Stimulated activated CD8-positive, alpha-beta memory T cell treated with anti-CD3 and anti-CD28 coated beads, Interleukin-7, amount 100 ng/mL, for 1 hour (primary cell): ENCODE data around the gene GALNT5.
"Not testable (repeated sequence)": the region's sequence is repeated elsewhere in the genome, so short reads cannot be mapped to it uniquely, and the experiment has no call there.

Source experiments
- DNase-seq, 2 donors: peaks; one replicate each; pipeline ENCODE4 v3.0.0-alpha.2; 2020; ENCODE audit warnings: low read depth in 2 of 2

The GALNT5 gene

GRCh38 chr2:157257312-157258252 is at the start of gene GALNT5:
Gene GALNT5 (plus strand): TSS chr2:157257705. CDS start chr2:157258083, 378 bp downstream.
- DNase-seq: no peak

- DNase-seq: no peak
These were observed 41.1 kb upstream of the GALNT5 start for GRCh38 chr2:157216286-157216965.

DNA sequence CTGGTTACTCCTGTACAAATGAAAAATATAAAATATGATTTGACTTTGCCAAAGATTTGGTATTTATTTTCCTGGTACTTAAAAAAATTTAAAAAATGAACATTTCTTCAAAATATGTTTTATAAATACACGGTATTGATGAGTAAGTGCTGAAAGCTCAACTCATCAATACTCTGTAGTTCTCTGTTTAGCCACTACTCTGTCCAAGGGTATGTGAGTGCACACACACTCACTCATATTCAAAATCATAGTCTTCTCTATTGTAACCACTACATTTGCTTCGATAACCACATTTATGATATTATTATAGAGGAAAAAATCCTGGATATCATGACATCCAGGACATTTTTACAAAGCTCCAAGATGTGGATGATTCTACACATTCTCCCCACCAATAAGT is 40.1 kb upstream of the GALNT5 start:
- no peak for DNase-seq

GRCh38 chr2:157218911-157219310 is 38.6 kb upstream of the GALNT5 start:
- no peak for DNase-seq

- DNase-seq: no peak
These were observed 37.0 kb upstream of the GALNT5 start for GRCh38 chr2:157220502-157220901.

- no peak for DNase-seq
These were observed 36.0 kb upstream of the GALNT5 start for GRCh38 chr2:157221394-157221988.

GRCh38 chr2:157223624-157224205 is 33.8 kb upstream of the GALNT5 start:
- no peak for DNase-seq

DNA sequence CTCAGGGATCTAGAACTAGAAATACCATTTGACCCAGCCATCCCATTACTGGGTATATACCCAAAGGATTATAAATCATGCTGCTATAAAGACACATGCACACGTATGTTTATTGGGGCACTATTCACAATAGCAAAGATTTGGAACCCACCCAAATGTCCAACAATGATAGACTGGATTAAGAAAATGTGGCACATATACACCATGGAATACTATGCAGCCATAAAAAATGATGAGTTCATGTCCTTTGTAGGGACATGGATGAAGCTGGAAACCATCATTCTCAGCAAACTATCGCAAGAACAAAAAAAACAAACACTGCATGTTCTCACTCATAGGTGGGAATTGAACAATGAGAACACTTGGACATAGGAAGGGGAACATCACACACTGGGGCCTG is 33.1 kb upstream of the GALNT5 start:
- DNase-seq: not testable (repeated sequence)

GRCh38 chr2:157227592-157227991 is 29.9 kb upstream of the GALNT5 start:
- DNase-seq: no peak

DNA sequence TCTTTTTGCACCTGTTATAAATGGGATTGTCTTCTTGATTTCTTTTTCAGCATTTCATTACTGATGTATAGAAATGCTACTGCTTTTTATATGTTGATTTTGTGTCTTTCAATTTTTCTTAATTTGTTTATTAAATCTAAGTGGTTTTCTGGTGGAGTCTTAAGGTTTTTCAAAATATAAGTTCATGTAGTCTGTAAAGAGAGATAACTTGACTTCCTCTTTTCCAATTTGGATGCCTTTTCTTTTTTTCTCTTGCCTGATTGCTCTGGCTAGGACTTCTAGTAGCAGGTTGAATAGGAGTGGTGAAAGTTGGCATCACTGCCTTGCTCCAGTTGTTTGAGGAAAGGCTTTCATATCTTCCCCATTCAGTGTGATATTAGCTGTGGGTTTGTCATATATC is 28.6 kb upstream of the GALNT5 start:
- DNase-seq: no peak

DNA sequence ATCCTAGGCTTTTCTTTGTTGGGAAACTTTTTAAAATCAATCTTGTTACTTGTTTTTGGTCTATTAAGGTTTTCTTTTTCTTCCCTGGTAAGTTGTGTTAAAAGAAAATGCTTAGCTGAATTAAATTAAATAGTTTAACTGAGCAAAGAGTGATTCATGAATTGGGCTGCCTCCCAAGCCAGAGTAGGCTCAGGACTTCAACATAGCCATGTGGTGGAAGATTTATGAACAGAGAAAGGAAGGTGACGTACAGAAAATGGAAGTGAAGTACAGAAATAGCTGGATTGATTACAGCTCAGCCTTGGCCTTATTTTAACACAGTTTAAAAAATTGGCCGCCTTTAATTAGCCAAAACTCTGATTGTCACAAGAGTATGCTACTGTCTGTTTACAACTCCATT is 27.9 kb upstream of the GALNT5 start:
- DNase-seq: no peak

DNA sequence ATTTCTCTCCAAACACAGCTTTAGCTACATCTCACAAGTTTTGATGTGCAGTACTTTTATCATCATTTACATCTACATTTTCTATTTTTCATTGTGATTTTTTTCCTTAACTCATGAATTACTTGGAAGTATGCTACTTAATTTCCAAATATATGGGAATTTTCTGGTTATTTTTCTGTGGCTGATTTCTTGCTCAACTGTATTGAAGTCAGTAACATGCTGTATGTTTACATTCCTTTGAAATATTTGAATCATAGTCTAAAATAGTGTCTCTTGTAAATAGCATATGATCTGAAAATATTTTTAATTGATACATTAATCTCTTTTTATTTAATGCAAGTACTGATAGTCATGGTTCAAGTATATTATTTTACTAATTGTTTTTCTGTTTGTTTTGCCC is 26.0 kb upstream of the GALNT5 start:
- no peak for DNase-seq

DNA sequence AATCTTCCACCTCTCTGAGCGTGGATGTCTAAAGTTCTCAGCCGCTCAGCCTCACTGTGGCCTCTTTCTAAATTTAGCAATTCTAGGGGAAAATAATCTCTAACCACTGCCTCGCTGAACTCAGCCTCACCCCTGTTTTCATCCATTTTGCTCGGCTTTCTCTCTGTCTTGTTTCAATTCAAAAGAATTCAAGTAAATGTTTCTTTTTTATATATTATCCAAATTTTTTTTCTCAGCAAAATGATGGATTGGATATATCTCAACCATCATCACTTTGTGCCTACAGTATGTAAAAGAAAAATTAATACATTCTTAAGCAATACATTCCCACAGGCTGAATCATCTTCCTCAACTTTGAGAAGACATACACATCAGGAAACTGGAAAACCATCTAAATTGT is 24.0 kb upstream of the GALNT5 start:
- no peak for DNase-seq

DNA sequence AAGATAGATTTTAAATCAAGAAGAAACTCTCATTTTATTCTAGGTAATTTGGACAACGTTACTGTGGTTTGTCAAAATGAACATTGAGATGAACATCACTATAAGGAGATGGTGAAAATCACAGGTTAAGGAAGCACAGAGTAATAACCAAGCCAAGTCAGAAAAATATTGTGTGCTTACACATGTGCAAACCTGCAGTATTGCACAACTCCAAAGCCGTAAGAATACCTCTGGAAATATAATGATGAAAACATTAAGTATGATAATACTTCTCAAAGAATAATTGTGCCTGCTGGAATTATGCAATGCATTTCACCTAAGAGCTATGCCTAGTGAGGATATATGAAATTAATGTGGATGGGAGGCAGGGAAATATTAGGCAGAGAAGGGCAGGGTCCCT is 21.1 kb upstream of the GALNT5 start:
- DNase-seq: no peak

- no peak for DNase-seq
These were observed 19.2 kb upstream of the GALNT5 start for GRCh38 chr2:157238296-157238695.

DNA sequence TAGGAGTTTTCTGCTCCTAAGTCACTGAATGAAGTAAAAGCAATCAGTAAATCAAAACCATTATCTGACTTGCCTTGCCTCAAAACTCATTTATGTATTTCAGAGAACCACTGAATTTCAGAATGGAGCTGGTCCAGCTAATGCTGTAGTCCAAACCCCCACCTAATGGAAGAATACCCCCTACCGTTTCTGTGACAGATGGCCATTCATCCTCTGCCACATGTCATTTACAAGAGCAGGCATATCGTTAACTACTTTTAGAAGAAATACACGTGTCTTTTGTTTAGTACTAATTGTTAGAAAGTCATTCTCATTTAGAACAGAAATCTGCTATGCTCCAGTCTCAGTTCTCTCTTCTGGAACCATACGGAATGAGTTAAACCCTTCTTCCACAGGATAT is 12.8 kb upstream of the GALNT5 start:
- DNase-seq: no peak

DNA sequence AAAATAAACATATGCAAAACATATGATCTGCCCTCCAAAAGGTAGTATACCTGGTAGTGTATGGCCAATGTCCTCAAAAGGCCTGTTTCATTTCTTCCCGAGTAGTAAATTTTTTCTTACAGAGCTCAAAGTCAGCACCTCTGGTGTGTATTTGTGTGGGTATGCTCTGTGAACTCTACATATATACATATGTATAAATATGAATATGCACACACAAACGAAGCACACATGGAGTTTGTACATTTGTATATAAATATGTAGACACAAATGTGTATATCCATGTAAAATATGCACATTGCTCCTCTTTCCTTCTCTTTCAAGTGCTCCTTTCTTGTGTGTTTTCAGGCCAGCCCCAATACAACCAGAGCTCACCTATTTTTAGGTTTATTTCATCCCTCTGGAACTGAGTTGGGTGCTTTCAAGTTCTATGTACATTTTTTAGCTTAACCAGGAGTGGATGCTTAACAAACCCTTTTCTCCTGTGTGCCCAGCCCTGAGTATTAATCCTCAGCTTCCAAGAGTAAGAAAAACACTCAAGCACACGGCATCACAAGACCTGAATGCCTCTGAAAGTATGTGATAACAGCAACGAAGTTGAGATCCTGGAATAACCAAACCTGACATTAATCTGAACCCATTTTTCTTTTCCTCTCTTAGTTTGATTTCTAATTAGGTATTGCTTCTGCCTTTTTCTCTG is 12.2 kb upstream of the GALNT5 start:
- no peak for DNase-seq

DNA sequence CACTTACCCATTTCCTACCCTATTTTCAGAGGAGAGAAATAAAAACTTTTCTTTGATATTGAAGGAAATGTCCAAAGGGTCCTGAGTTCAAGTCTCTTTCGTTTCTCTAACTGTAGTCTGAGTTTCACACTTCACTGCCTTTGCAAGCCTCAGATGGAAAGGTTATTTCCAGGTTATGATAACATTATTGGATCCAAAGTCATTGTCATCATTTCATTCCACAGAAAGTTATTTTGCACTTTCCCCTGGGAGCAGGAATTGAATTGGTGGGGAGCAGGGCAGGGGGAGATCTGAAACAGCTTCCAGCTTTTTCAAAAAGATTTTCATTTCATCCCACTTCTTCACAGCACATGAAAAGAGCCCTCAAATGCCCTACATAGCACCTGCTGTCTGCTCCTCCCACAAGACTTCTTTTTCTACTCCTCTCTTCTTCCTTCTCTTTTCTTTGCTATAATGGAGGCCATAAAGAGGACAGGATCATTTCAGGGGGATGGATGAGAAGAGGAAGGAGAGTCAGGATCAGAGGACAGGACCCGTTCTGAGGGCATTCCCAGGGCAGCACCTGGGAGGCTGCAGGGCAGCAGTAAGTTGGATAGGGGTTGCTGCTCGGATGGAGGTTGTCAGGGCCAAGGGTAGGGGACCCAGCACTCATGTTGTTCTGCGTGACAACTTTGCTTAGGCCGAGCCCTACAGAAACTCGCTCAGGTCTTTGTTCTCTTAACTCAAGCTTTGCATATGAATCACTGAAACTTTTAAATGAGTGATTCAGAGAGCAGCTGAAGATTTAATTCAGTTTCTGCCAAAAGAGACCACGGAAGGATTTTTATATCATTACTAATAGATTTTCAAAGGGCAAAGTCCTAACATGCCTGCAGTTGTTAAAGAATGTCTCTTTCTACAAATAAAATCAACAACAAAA is 11.4 kb upstream of the GALNT5 start:
- DNase-seq: no peak

DNA sequence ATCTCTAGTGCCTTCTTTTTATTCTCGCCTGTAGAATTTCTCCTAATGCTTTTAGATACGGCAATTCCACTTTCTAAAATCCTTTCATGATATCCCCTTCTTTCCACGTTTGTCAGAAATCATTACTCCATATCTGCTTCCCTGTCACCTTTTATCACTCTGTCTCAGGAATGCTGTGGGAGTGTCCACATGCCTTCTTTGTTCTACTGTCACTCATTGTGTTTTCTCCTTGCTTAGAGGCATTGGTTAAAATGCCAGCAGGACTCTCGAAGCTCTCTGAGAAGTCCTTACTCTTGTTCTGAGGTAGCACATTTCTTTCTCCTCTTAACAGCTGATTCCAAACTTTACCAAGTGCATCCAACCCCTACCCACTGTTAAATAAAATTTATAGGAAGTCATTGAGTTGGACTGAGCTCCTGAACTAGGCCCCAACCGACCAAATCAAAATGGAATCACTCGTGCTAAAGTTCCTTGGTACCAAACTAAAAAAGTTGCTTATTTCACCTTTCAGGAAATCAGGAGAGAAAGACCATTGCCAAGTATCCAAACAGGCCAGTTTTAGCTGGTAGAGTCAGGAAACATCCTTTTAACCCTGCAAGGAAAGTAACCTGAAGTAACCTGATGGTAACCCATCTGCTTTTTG is 10.6 kb upstream of the GALNT5 start:
- DNase-seq: no peak

DNA sequence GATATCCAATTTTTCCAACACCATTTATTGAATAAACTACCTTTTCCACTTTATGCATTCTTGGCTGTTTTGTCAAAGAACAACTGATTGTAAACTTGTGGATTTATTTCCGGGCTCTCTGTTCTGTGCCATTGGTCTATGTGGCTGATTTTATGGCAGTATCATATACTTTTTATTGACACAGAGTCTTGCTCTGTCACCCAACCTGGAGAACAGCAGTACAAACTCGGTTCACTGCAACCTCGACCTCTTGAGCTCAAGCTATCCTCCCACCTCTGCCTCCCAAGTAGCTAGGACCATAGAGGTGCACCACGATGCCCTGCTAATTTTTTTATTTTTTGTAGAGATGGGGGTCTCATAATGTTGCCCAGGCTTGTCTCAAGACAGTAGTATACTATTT is 6.7 kb upstream of the GALNT5 start:
- no peak for DNase-seq
